HG03135 (cell line): Measurements from ENCODE around the gene IGF1R.

Experiments
- ATAC-seq: cut with Tn5 transposase; IDR thresholded peaks from one replicate; pipeline ENCODE4 v1.9.1; 2021; ENCODE audit warnings: mild to moderate bottlenecking, moderate library complexity; ENCODE audit not compliant: unreplicated experiment

IGF1R gene

DNA sequence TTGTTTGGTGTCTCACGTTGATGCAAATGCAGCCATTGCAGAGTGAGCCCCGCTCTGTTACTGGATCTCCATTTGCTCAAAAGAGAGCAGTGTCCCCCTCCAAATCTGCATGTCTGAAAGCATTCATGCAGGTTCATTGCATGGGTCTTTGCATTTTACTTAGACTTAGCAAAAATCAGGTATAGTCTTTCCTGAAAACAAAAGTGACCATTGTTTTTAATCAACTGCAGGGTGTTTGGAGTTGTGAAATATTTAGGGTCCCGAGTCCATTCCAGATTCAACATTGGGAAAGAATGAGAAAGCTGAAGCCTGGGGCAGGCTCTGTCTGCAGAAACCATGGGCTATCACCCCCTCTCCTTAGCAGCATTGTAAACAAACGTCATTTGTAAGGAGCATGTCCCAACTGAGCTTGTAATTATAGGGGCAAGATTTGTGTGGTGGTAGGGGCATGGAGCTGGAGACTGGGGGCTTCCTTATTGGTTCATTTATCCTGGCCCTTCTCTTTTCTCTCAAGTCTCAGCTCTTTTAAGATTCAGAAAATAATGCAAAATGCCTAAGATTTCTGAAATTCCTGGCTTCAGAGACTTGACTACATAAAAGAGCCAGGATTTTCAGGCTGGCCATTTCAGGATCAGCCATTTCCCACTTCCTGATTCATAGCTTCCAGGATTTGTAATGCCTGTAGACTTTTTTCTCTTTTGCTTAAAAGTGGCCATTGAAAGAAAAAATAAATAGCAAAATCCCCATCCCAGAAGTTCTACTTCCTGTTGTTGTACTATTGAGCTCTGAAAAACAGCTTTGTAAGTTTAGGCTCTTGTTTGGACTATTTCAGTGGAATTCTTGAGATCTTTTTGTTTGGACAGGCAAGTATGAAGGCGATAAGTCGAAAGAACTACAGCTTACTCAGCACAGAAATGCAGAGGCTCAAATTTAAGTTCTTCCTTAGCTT, 23.0 kb downstream of the IGF1R start:
- ATAC-seq, result no peak

DNA sequence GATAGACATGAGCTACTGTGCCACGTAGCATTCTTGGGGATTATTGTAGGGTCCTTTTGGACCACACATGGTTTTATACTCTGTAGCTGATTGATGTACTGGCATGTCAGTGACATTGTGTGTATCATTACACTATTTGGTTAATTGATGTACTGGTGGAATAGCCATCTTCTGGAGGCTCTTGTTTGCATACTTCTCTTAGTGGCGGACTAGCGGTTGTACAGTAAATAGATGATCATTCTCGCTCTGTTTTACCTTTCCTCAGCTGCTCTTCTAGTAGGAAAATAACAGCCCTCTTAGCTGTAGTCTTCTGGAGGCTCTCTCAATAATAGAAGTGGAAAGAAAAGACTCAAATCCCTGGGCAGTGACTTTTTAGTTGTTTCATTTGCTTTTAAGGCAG, 24.8 kb downstream of the IGF1R start:
- ATAC-seq, result no peak

DNA sequence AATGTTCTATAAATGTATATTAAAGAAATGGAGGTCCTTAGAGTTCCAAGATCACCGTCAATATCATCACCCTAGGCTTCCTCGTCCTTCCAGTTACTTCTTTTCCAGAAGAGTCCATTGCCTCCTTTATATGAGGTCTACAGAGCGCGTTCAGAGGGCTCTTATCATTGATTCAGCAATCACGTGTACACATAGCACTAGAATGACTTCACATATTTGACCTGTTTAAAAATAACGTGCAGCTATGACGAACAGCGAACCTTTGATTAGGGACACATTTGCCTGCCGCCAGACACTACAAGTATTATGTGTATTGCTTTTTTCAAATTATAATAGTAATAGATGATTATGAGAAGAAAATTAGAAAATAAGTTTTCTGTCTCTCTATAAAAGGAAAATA, 26.0 kb downstream of the IGF1R start:
- ATAC-seq, result no peak

DNA sequence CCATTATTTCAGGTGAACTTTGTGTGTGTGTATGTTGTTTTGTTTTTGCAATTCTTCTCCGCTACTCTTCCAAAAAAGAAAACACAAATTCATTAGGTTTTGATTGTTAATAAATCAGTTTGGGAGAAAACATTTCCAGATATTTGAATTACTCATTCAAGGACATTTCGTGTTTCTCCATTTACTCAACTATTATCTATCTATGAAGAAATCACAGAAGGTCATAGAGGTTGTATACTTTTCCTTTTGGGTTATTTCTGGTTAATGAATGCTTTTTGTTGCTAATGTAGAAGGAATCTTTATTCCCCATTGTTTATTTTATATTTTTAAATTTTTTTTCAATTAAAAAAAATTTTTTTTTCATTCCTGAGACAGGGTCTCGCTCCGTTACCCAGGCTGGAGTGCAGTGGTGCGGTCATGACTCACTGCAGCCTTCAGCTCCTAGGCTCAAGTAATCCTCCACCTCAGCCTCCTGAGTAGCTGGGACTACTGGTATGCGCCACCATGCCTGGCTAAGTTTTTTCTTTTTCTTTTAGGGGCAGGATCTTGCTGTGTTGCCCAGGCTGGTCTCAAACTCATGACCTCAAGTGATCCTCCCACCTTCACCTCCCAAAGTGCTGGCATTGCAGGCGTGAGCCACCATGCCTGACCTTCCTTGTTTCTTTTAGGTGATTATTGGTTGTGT, 28.4 kb downstream of the IGF1R start:
- no peak for ATAC-seq

- ATAC-seq, result no peak
These were observed 29.2 kb downstream of the IGF1R start for GRCh38 chr15:98677345-98678059.

- ATAC-seq, result no peak
These were observed 30.1 kb downstream of the IGF1R start for GRCh38 chr15:98678484-98678883.

- ATAC-seq, result no peak
These were observed 32.7 kb downstream of the IGF1R start for GRCh38 chr15:98681061-98681460.

DNA sequence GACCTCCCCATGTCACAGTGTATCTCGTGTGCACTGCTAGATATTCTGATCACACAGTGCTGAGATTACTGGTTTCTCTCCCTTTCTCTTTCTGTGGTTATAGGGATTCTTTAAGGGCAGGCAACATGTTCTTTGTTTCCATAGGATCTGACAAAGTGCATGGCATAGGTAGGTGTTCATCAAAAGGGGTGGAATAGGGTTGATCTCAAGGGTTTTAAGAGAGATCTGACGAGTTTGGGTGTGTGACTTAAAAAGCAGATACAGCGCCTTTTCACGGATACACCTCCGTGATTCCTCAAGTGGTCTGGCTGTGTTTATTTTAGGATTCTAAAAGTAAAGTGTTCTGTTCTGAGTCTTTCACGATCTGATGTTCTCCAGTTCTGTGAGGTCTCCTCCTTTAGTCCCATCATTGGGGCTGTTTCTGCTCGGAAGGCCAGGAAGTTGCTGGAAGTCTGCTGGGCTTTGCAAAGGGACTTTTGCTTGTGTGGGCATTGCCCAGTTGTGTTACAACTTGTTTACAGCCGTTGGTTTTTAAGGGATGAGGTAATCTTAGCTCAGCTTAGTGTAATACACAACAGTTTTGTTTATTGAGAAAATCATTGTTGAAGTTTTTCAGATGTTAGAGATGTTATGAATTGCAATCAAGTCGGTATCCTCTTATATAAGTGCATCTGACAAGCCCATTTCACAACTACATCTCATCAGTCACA, 34.8 kb downstream of the IGF1R start:
- no peak for ATAC-seq

- no peak for ATAC-seq
These were observed 35.5 kb downstream of the IGF1R start for GRCh38 chr15:98683831-98684230.

GRCh38 chr15:98684436-98684835, 36.1 kb downstream of the IGF1R start:
- no peak for ATAC-seq

- no peak for ATAC-seq
These were observed 36.7 kb downstream of the IGF1R start for GRCh38 chr15:98684995-98685525.

DNA sequence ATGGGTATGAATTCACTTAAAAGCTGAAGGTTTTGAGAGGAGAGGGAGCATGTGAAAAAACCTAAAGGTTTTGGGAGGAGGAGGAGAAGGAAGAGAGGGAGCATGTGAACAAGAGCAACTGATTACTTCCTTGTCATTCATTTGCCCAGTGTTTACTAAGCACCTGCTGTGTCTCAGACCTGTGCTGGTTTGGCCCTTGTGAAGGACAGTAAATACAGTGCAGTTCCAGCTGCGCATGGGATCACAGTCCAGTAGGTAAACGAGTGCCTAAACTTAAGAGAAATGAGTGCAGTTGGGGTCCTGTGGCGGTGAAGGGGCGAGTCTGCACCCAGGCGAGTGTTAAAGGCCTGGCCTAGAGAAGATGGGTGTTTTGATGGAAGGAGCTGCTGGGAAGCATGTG, 38.6 kb downstream of the IGF1R start:
- ATAC-seq, result no peak

DNA sequence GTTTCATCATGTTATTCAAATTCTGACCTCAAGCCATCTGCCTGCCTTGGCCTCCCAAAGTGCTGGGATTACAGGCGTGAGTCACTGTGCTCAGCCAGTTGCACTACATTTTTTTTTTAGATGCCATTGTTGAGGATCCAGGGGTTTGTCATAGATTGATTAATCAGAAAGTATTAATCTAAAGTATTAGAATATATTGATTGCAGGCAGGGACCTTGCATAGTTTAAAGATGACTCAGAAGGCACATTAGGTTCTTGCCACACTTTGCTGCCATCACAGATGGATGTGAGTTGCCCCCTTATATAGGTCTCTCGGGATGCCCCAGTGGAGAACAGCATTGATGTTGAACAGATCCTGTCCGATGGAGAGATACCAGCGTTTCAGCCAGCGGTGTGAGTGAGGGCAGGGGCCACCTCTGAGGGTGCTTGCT, 41.1 kb downstream of the IGF1R start:
- no peak for ATAC-seq

DNA sequence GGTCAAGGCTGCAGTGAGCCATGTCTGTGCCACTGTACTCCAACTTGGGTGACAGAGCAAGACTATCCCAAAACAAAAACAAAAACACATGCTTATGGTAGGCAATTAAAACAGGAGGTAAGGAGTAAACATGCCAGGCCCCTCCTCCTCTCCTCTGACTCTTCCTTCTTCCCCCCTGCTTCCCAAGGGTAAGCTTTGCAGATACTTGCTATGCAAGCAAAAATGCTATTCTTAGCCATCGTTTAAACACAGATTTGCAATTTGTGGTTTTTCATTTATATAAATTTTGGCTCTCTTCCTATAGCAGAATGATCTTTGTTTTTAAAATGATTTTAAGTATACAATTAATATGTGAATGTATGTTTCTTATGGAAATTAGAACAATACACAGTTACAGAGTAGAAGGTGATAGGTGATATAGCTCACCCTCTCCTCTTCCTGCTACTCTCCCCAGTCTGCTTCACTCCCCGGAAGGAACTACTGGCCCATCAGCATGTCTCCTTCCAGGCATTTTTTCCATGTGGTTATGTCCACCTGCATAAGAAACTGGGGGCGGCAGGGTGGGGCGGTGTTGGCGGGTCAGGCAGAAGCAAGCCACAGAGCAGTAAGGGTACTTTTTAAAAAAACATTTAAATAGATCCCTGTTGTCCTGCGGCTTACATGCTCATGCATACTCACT, 42.1 kb downstream of the IGF1R start:
- no peak for ATAC-seq

GRCh38 chr15:98692213-98692612, 43.9 kb downstream of the IGF1R start:
- no peak for ATAC-seq

DNA sequence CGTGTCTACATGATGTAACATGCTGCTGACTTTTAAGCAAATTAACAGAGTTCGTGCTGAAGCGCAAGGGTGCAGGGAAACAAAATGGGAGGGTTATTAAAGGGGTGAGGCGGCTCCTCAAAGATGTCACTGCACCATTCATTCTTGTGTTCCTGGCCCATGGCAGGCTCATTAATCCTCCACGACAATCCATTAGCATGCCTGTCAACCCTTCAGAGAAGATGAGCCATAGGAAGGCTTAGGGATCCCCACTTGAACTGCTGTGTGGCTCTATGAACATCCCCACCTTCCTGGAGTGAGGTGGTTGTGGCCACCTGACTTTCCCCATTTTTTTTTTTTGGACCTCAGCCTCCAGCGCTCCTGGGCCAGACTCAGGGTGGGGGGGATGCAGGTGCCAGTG, 45.8 kb downstream of the IGF1R start:
- no peak for ATAC-seq

DNA sequence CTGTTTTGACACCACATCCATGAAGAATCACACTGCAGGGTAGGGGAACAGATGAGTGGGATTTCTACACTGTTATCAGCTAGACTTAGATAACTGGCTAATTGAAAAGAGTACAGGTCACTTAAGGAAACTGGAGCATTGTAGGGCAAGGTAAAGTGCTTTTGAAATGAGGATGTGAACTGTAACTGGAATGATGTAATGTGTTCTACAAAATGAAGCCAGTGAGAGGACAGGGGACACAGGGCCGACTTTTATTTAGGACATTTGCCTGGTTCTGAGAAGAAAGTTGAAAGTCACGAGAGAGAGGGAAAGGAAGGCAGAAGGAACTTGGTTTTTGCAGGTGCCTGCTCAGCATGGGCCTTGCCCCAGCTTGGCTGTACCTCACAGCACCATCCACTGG, 50.5 kb downstream of the IGF1R start:
- no peak for ATAC-seq

DNA sequence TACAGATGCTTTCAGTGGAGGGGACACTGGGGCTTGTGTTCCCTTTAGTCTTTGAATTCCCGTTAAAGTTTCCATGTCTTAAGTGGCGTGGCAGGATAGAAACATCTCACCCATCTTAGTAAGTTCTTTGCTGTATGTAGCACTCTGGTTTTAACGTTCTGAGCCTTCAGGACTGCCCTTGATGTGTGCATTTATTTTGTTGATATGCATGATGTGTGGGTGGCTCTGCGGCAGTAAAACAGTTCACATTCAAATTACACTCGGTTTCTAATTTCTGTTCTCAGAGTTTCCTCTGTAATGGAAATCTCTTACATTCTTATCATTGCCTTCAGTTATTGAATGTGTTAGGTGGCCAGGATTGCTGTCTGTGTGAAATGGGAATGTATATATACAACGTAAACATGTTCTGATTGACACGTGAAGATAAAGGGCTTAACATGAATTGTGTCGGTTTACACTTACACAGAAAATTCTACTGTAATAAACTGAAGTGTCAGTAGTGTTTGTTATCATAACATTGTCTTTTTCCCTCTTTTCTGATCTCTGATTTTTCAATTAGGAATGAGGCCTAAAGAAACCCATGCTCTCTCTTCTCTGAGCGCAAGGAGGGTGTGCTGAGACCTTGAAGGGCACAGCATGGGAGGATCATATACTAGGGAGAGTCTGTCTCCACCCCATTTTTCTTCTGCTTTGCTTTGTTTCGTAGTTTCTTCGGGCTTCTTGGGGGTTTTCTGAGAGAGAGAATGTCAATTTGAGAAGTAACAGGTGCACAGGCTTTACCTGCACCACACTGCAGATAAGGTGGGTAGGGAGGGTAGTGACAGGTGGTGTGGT, 51.5 kb downstream of the IGF1R start:
- ATAC-seq, result no peak

- no peak for ATAC-seq
These were observed 52.2 kb downstream of the IGF1R start for GRCh38 chr15:98700519-98700918.
